ENCODE results near the gene ANKFN1.

Gene ANKFN1

GRCh38 chr17:56558088-56558487 lies 404.8 kb downstream of the ANKFN1 start:
- Histone ChIP-seq H3K4me1 (ENCODE audit: insufficient read depth, low read length) (no peaks in the 10 kb centered on the region), H3K36me3 (ENCODE audit: insufficient read depth, low read length) (no peaks in the 10 kb centered on the region), H3K9me3 (ENCODE audit: control insufficient read depth, insufficient read depth, low read length) (no peaks in the 10 kb centered on the region), H3K9ac (ENCODE audit: low read depth, low read length) (no peak overlapping the region)

Data from ES-I3 (cell line).